ENCODE data around the gene DIRAS2.

The DIRAS2 gene

DNA sequence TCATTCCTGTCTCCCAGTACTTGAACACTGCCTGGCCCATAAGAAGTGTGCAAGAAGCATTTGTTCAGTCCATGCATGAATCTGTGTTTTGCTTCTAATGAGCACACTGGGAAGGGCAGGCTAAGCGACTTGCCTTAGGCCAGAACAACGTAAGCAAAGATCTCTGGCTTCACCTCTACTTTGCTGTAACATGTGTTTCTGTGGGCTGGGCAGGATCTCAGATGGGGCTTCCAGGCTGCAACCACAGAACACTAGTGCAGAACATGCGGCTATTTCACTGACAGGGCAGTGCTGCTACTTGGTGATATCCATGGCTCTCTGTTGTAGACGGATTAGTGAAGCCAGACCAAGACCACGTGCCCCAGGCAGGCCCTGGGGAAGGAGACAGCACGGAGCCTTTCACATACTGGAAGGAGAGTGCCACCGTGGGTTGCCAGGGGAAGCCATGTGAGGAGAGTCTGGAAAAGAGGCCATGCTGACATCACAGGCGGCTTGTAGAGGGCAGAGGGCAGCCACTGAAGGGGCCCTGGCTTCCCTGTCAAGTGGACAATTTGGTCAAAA is 9.9 kb downstream of the DIRAS2 start:
- no peak overlapping the region for H3K23ac ChIP-seq (ENCODE audit: low read length in 2 of 2)
- H2AFZ ChIP-seq (ENCODE audit: low read depth, low read length): no peak overlapping the region
- H2BK15ac ChIP-seq (ENCODE audit: low read depth, poor library complexity, severe bottlenecking): no peak overlapping the region
- WGBS: 78% methylated on average over 8 of the region's 8 CpGs
- peak overlapping the region; percentile 76 for H3K27ac ChIP-seq (ENCODE audit: low read length, poor library complexity, severe bottlenecking)
- peak overlapping the region; percentile 55 for H2AK5ac ChIP-seq (ENCODE audit: low read length, severe bottlenecking)
- peak overlapping the region in 1 of 2 experiments; percentile 83 for H3K14ac ChIP-seq (ENCODE audit: low read length in 2 of 2)
- peaks cover 0 to 29% of the 10 kb centered on the region in 2 experiments for H3K36me3 ChIP-seq (ENCODE audit: control insufficient read depth in 1 of 2, insufficient read depth in 2 of 2, low read depth in 1 of 2, low read length in 2 of 2)
- H3K18ac ChIP-seq (ENCODE audit: low read depth in 1 of 2, low read length in 2 of 2): no peak overlapping the region
- no peak overlapping the region for H4K91ac ChIP-seq (ENCODE audit: low read length)
- H3K4ac ChIP-seq (ENCODE audit: low read depth in 1 of 2, low read length in 2 of 2): no peak overlapping the region
- no peak overlapping the region for H3K4me2 ChIP-seq (ENCODE audit: low read length, poor library complexity, severe bottlenecking)
- peaks cover 0 to 5% of the 10 kb centered on the region in 2 experiments for H3K27me3 ChIP-seq (ENCODE audit: control insufficient read depth in 1 of 2, insufficient read depth in 1 of 2, low read length in 2 of 2)
- no peak overlapping the region for H2BK12ac ChIP-seq (ENCODE audit: low read length in 2 of 2)
- H3K79me1 ChIP-seq (replicated peaks; ENCODE audit: low read length, poor library complexity, severe bottlenecking): no peaks in the 10 kb centered on the region
- peaks cover 20% of the 10 kb centered on the region for H3K4me1 ChIP-seq (ENCODE audit: control insufficient read depth, insufficient read depth, low read depth, low read length)
- no peak overlapping the region for H2BK120ac ChIP-seq (ENCODE audit: low read depth, low read length)
- no peak overlapping the region for H3K9ac ChIP-seq (ENCODE audit: low read length)
- H2BK5ac ChIP-seq (ENCODE audit: low read depth, low read length, poor library complexity, severe bottlenecking): no peak overlapping the region
- no peak for DNase-seq
- H3K4me3 ChIP-seq (ENCODE audit: insufficient read depth in 1 of 2, low read depth in 1 of 2, low read length in 2 of 2): no peak overlapping the region
- H4K8ac ChIP-seq (ENCODE audit: low read length): no peak overlapping the region
- no peaks in the 10 kb centered on the region for H3K9me3 ChIP-seq (ENCODE audit: control insufficient read depth, low read length)

DNA sequence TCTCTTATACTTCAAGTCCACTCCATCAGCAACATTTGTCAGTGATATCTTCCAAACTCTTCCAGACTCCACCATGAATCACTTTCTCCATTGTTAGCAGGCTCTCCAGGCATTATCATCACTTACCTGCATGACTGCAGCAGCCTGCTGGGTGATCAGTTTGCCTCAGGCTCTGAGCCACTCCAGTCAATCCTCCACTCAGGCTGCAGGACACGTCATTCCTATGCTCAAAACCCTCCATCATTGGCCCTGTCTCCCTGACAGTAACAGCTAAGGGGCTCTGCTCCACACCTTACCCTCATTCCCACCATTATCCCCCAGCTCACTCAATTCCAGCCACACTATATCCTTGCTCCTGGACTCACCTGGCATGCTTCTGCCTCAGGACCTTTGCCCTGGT is 10.7 kb downstream of the DIRAS2 start:
- WGBS: 39% methylated on average over 1 of the region's 1 CpG
- Histone ChIP-seq H3K27ac (ENCODE audit: low read length, poor library complexity, severe bottlenecking) (peak overlapping the region; percentile 70), H3K9me3 (ENCODE audit: control insufficient read depth, low read length) (no peaks in the 10 kb centered on the region), H2AK5ac (ENCODE audit: low read length, severe bottlenecking) (no peak overlapping the region), H3K4me1 (ENCODE audit: control insufficient read depth, insufficient read depth, low read depth, low read length) (peaks cover 18% of the 10 kb centered on the region), H4K91ac (ENCODE audit: low read length) (no peak overlapping the region), H3K36me3 (ENCODE audit: control insufficient read depth in 1 of 2, insufficient read depth in 2 of 2, low read depth in 1 of 2, low read length in 2 of 2) (peaks cover 0 to 30% of the 10 kb centered on the region in 2 experiments), H3K4ac (ENCODE audit: low read depth in 1 of 2, low read length in 2 of 2) (no peak overlapping the region), H2BK5ac (ENCODE audit: low read depth, low read length, poor library complexity, severe bottlenecking) (no peak overlapping the region), H3K14ac (ENCODE audit: low read length in 2 of 2) (no peak overlapping the region), H2BK12ac (ENCODE audit: low read length in 2 of 2) (no peak overlapping the region), H2BK120ac (ENCODE audit: low read depth, low read length) (no peak overlapping the region), H2AFZ (ENCODE audit: low read depth, low read length) (no peak overlapping the region), H3K18ac (ENCODE audit: low read depth in 1 of 2, low read length in 2 of 2) (no peak overlapping the region), H2BK15ac (ENCODE audit: low read depth, poor library complexity, severe bottlenecking) (no peak overlapping the region), H3K23ac (ENCODE audit: low read length in 2 of 2) (no peak overlapping the region), H3K4me3 (ENCODE audit: insufficient read depth in 1 of 2, low read depth in 1 of 2, low read length in 2 of 2) (no peak overlapping the region), H3K79me1 (replicated peaks; ENCODE audit: low read length, poor library complexity, severe bottlenecking) (peaks cover under 1% of the 10 kb centered on the region), H3K27me3 (ENCODE audit: control insufficient read depth in 1 of 2, insufficient read depth in 1 of 2, low read length in 2 of 2) (peaks cover 0 to 5% of the 10 kb centered on the region in 2 experiments), H4K8ac (ENCODE audit: low read length) (no peak overlapping the region), H3K9ac (ENCODE audit: low read length) (no peak overlapping the region), H3K4me2 (ENCODE audit: low read length, poor library complexity, severe bottlenecking) (no peak overlapping the region)
- no peak for DNase-seq

DNA sequence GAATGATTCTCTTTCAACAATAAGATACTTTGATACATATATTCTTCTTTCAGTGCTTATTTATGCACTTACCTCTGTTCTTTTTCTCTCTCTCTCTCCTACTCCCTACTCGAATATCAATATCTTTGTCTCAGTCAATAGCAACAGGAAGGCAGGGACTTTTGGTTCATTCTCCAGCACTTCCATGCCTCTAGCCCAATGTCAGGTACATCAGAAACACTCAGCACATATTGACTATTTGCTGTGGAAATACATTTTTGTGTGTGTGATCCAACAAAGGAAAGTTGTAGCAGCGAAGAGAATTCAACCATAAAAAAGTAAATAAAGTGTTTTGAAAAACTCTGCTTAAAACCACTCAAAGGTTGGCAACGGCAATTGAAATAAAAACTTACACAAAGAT is 12.6 kb downstream of the DIRAS2 start:
- Histone ChIP-seq H2BK15ac (ENCODE audit: low read depth, poor library complexity, severe bottlenecking) (no peak overlapping the region), H3K9ac (ENCODE audit: low read length) (no peak overlapping the region), H4K91ac (ENCODE audit: low read length) (no peak overlapping the region), H3K9me3 (ENCODE audit: control insufficient read depth, low read length) (no peaks in the 10 kb centered on the region), H3K27me3 (ENCODE audit: control insufficient read depth in 1 of 2, insufficient read depth in 1 of 2, low read length in 2 of 2) (peaks cover 0 to 5% of the 10 kb centered on the region in 2 experiments), H2AFZ (ENCODE audit: low read depth, low read length) (no peak overlapping the region), H3K18ac (ENCODE audit: low read depth in 1 of 2, low read length in 2 of 2) (no peak overlapping the region), H2BK120ac (ENCODE audit: low read depth, low read length) (no peak overlapping the region), H3K27ac (ENCODE audit: low read length, poor library complexity, severe bottlenecking) (peak overlapping the region; percentile 67), H3K79me1 (replicated peaks; ENCODE audit: low read length, poor library complexity, severe bottlenecking) (peaks cover 2% of the 10 kb centered on the region), H4K8ac (ENCODE audit: low read length) (no peak overlapping the region), H2BK5ac (ENCODE audit: low read depth, low read length, poor library complexity, severe bottlenecking) (no peak overlapping the region), H2BK12ac (ENCODE audit: low read length in 2 of 2) (no peak overlapping the region), H2AK5ac (ENCODE audit: low read length, severe bottlenecking) (no peak overlapping the region), H3K4me2 (ENCODE audit: low read length, poor library complexity, severe bottlenecking) (no peak overlapping the region), H3K4me3 (ENCODE audit: insufficient read depth in 1 of 2, low read depth in 1 of 2, low read length in 2 of 2) (no peak overlapping the region), H3K23ac (ENCODE audit: low read length in 2 of 2) (no peak overlapping the region), H3K4me1 (ENCODE audit: control insufficient read depth, insufficient read depth, low read depth, low read length) (peaks cover 17% of the 10 kb centered on the region), H3K14ac (ENCODE audit: low read length in 2 of 2) (no peak overlapping the region), H3K4ac (ENCODE audit: low read depth in 1 of 2, low read length in 2 of 2) (no peak overlapping the region), H3K36me3 (ENCODE audit: control insufficient read depth in 1 of 2, insufficient read depth in 2 of 2, low read depth in 1 of 2, low read length in 2 of 2) (peaks cover 0 to 32% of the 10 kb centered on the region in 2 experiments)
- 50% methylated on average over 1 of the region's 3 CpGs for WGBS
- DNase-seq: no peak

DNA sequence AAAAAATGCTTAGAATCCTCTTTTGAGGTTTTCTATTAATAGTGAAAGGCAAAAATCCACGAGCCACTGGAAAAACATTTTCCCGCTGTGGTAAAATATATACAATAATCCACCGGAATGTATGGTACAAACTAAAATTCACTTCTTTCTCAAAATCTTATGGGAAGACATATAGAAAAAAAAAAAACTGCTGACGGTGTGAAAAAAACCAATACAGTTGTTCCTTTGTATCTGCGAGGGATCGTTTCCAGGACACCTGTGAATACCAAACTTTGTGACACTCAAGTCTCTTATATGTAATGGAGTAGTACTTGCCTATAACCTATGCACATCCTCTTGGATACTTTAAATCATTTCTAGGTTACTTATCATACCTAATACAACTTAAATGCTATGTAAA is 13.3 kb downstream of the DIRAS2 start:
- Histone ChIP-seq H2BK5ac (ENCODE audit: low read depth, low read length, poor library complexity, severe bottlenecking) (no peak overlapping the region), H3K18ac (ENCODE audit: low read depth in 1 of 2, low read length in 2 of 2) (no peak overlapping the region), H2BK120ac (ENCODE audit: low read depth, low read length) (no peak overlapping the region), H3K79me1 (replicated peaks; ENCODE audit: low read length, poor library complexity, severe bottlenecking) (peaks cover 2% of the 10 kb centered on the region), H3K4ac (ENCODE audit: low read depth in 1 of 2, low read length in 2 of 2) (no peak overlapping the region), H3K9ac (ENCODE audit: low read length) (no peak overlapping the region), H2BK12ac (ENCODE audit: low read length in 2 of 2) (no peak overlapping the region), H2AK5ac (ENCODE audit: low read length, severe bottlenecking) (no peak overlapping the region), H2AFZ (ENCODE audit: low read depth, low read length) (no peak overlapping the region), H2BK15ac (ENCODE audit: low read depth, poor library complexity, severe bottlenecking) (no peak overlapping the region), H4K8ac (ENCODE audit: low read length) (no peak overlapping the region), H3K27ac (ENCODE audit: low read length, poor library complexity, severe bottlenecking) (no peak overlapping the region), H3K4me3 (ENCODE audit: insufficient read depth in 1 of 2, low read depth in 1 of 2, low read length in 2 of 2) (no peak overlapping the region), H4K91ac (ENCODE audit: low read length) (no peak overlapping the region), H3K23ac (ENCODE audit: low read length in 2 of 2) (no peak overlapping the region), H3K9me3 (ENCODE audit: control insufficient read depth, low read length) (no peaks in the 10 kb centered on the region), H3K4me2 (ENCODE audit: low read length, poor library complexity, severe bottlenecking) (no peak overlapping the region), H3K14ac (ENCODE audit: low read length in 2 of 2) (no peak overlapping the region), H3K27me3 (ENCODE audit: control insufficient read depth in 1 of 2, insufficient read depth in 1 of 2, low read length in 2 of 2) (peaks cover 0 to 5% of the 10 kb centered on the region in 2 experiments), H3K36me3 (ENCODE audit: control insufficient read depth in 1 of 2, insufficient read depth in 2 of 2, low read depth in 1 of 2, low read length in 2 of 2) (peaks cover 0 to 35% of the 10 kb centered on the region in 2 experiments), H3K4me1 (ENCODE audit: control insufficient read depth, insufficient read depth, low read depth, low read length) (peaks cover 17% of the 10 kb centered on the region)
- 100% methylated on average over 2 of the region's 6 CpGs for WGBS
- no peak for DNase-seq
